T-helper 2 cell treated with Interferon-gamma antibody and Interleukin-4, amounts not matched to agents 100 ng/mL and 5 ng/mL, for 36 hours (primary cell): ENCODE measurements around the gene GGA1. TPM values are rescaled to one million over a fixed set of nuclear protein-coding genes. Genes with fewer than 3 reads are reported as not detected.
"Not testable (repeated sequence)": the region's sequence is repeated elsewhere in the genome, so short reads cannot be mapped to it uniquely, and the experiment has no call there.

Source experiments
- intact Hi-C: fragments of 100-400 bp; cut with micrococcal nuclease; formaldehyde crosslinking; loops from one replicate; pipeline ENCODE4 v1.15.1; 2023
- total RNA-seq: library from RNA; stranded (reverse); gene quantifications from 2 replicates; pipeline ENCODE4 v1.2.3, GENCODE V29; 2022

The GGA1 gene
- total RNA-seq, 1 donor from 2014 or later, result 62.7 TPM

GRCh38 chr22:37570661-37570976 is 38.0 kb upstream of the GGA1 start:
- intact Hi-C loops, result no loop called here

- intact Hi-C loops, result no loop called here
Observed at GRCh38 chr22:37571258-37571991, 37.2 kb upstream of the GGA1 start.

DNA sequence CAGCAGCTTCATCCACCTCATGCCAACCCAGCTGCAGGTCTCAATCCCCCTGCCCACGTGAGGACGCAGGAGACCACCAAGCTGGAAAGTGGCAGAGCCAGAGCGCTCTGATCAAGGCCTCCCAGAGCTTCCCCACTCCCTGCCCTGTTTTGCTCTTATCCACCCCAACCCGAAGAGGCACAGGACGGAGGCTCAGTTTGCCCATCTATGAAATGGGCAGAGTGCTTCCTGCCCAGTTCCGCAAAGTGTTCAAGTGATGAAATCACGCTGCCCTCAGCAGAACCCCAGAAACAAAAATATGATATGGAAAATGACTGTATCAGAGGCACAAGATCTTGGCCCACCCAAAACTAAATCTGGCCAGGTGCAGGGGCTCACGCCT is 36.7 kb upstream of the GGA1 start:
- intact Hi-C loops, result no loop called here

GRCh38 chr22:37575490-37576003 is 33.1 kb upstream of the GGA1 start:
- intact Hi-C loops, result no loop called here

GRCh38 chr22:37578002-37578401 is 30.6 kb upstream of the GGA1 start:
- intact Hi-C loops, result no loop called here

DNA sequence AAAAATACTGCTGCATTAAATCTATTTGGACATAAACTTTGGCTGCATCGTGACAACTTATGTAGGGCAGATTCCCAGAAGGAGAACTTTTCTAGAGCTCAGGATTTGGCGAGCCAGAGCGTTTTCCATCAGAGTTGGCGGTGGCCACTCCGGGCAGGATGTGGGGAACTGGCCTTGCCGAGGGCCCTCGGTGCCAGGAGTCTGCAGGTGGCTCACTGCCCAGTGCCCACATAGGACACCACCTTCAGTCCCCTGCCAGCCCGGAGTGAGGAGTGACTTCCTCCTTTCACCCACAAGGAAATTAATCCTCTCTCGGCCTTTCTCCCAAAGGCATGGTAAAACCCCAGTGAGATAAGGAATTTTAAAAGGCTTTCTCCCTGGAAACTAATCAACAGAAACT is 27.1 kb upstream of the GGA1 start:
- intact Hi-C loops, result no loop called here

GRCh38 chr22:37582526-37582925 is 26.1 kb upstream of the GGA1 start:
- intact Hi-C loops, result no loop called here

GRCh38 chr22:37588546-37589215 is 20.0 kb upstream of the GGA1 start:
- intact Hi-C loops, result no loop called here

- intact Hi-C loops, result no loop called here
Observed at GRCh38 chr22:37589636-37590035, 19.0 kb upstream of the GGA1 start.

DNA sequence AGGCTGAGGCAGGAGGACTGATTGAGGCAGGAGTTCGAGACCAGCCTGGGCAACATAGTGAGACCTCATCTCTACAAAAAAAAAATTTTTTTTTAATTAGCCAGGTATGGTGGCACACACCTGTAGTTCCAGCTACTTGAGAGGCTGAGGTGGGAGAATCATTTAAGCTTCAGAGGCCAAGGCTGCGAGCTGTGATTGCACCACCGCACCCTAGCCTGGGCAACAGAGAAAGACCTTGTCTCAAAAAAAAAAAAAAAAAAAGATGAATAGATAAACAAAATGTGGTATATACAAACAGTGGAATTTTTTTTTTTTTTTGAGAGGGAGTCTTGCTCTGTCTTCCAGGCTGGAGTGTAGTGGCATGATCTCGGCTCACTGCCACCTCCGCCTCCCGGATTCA is 17.6 kb upstream of the GGA1 start:
- intact Hi-C loops, result not testable (repeated sequence)

DNA sequence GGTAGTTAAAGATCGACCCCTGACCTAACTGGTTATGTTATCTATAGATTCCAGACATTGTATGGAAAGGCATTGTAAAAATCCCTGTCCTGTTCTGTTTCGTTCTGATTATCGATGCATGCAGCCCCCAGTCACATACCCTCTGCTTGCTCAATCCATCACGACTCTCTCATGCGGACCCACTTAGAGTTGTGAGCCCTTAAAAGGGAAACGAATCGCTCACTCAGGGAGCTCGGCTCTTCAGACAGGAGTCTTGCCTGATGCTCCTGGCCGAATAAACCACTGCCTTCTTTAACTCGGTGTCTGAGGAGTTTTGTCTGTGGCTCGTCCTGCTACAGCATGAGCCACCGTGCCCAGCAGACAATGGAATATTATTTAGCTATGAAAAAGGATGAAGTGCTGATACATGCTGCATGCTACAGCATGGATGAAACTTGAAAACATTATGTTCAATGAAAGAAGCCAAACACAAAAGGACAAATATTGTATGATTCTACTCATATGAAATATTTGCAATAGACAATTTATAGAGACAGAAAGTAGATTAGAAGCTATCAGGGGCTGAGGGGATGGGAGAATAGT is 16.7 kb upstream of the GGA1 start:
- intact Hi-C loops, result loop anchor here (1.0 kb wide), 2 partner anchors 25 to 54 kb away; no protein-coding TSS in a partner anchor

GRCh38 chr22:37594237-37594636 is 14.4 kb upstream of the GGA1 start:
- intact Hi-C loops, result no loop called here

GRCh38 chr22:37599153-37599552 is 9.5 kb upstream of the GGA1 start:
- intact Hi-C loops, result no loop called here

DNA sequence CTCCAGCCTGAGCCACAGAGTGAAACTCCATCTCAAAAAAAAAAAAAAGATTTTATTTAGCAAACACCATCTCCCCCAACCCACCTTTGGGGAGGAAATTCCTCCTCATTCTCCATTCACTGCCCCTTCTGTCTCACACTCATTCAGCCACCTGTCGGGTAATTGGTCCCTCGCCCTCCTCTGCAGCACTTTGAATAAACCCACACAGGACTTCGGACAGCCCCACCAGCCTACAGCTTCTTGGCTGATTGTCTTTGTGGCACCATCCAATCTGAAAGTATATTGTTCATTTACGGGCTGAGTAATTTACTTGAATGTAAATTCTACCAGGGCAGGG is 7.5 kb upstream of the GGA1 start:
- intact Hi-C loops, result no loop called here

DNA sequence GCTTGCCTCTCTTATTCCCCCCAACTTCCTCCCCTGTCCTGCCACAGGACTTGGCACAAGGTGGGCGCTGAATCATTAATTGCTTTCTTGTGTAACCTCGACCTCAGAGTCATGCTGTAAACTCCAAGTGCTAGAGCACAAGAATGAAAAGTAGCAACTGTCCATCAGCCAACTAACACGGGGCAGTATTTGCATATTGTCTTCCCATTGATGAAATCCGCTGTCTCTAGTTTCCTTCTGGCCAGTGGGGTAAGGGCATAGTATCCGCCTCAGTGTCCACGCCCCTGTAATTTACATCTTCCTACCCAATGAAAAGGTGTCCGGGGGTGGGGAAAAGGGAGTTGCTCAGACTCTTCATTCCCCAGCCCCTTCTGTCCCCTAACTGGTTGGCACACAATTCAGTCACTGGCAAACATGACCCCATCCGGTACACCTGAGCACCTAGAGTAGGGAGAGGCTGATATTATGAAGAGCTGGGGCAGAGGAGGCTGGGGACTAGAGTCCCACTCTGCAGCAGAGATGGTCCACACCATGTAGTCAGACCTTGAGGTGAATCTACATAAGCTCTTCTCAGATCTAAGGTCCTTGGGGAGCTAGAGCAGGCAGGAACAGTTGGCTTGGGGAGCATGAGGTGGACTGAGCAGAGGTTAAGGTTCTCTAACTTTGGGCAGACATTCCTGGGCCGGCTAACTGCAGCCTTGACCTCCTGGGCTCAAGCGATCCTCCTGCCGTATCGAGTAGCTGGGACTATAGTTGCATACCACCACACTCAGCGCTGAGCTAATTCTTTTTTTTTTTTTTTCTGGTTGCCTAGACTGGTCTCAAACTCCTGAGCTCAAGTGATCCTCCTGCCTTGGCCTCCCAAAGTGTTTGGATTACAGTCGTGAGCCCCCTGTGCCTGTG is 6.8 kb upstream of the GGA1 start:
- intact Hi-C loops, result no loop called here

DNA sequence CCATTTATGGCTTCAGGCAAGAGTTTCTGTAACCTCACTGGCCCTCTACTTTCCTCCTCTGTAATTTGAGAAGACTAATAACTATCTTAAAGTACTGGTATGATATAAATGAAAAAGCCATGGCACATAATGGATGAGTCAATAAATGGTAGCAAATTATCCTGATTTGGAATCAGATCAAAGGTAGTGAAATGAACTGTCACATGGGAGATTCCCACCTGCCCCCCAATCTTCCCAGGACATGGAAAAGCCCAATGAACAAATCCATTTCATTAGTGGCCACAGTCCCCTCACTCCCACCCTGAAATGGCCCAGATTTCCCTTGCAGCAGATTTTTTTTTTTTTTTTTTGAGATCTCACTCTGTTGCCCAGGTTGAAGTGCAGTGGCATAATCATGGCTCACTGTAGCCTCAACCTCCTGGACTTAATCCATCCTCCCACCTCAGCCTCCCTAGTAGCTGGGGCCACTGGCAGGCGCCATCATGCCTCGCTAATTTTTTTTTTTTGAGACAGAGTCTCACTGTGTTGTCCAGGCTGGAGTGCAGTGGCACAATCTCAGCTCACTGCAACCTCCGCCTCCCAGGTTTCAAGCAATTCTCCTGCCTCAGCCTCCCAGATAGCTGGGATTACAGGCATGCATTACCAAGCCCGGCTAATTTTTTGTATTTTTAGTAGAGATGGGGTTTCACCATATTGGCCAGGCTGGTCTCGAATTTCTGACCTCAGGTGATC is 5.9 kb upstream of the GGA1 start:
- intact Hi-C loops, result not testable (repeated sequence)

DNA sequence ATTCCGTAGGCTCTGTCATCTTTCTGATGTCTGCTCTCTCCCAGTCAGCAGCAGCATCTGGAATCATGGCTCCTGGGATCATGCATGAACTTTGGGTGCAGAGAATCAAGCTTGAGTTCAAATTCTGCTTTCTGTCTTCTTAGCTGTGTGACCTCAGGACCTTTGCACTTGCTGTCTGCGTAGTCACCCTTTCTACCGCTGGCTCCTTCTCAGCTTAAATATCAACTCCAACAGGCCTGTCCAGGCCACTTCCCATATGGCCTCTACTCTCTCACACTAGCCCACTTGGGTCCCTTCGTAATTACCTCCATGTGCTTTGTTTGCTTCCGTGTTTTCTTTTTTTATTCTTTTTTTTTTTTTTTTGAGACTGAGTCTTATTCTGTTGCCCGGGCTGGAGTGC is 4.6 kb upstream of the GGA1 start:
- intact Hi-C loops, result no loop called here

- intact Hi-C loops, result loop anchor here (5.0 kb wide), 4 partner anchors 142 to 597 kb away; partner anchors contain the start of genes EIF3L, MAFF and RAC2
Observed at GRCh38 chr22:37604875-37605274, 3.8 kb upstream of the GGA1 start.

GRCh38 chr22:37607010-37607934 is 1.4 kb upstream of the GGA1 start:
- intact Hi-C loops, result loop anchor here (5.0 kb wide), 4 partner anchors 140 to 595 kb away; partner anchors contain the start of genes EIF3L, MAFF and RAC2
